Erythroblast (primary cell): ENCODE measurements around the gene TGDS.

Experiments used
- GATA1 ChIP-seq: IDR thresholded peaks from 2 replicates; pipeline ENCODE4 v1.6.1; 2011; ENCODE audit warnings: low read depth, mild to moderate bottlenecking, control low read depth, low read length, moderate library complexity
- POLR2A ChIP-seq: IDR thresholded peaks from 2 replicates; pipeline ENCODE4 v1.6.1; 2011; ENCODE audit warnings: mild to moderate bottlenecking, low read length

DNA sequence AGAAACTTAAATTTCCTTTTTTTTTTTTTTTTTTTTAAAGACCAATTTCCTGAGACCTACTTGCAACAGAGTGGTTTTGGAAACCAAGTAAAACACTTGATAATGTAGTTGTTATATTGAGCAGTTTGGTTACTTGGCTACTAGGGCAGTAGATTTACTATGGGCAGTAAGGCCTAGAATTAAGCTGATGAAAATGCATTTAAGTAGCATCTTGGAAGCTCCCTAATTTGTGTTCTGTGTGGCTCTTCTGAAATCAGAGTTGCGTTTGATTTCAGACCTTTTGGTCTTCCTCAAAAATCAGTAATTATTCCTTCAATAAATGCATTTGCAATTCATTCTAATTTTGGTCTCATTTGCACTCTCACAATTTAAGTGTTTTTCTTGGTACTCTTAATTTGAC lies 6.5 kb upstream of the TGDS start:
- TF ChIP-seq POLR2A, result no peak
- TF ChIP-seq GATA1, result no peak
